ENCODE data around the gene KIF3B. TPM values are rescaled to one million over a fixed set of nuclear protein-coding genes. Genes with fewer than 3 reads are reported as not detected.

Gene KIF3B
- total RNA-seq, 2 experiments from 2014 or later = 8.2 to 25.2 TPM

- POLR2A ChIA-PET = no interaction called here
- CTCF ChIA-PET (ENCODE audit: unreplicated experiment) = no interaction called here
- H2AFZ ChIP-seq (ENCODE audit: low read length) = no peak overlapping the region
- no peaks in the 10 kb centered on the region for H3K9me2 ChIP-seq (ENCODE audit: insufficient read depth, low read length)
- TF ChIP-seq CTCF (conservative IDR thresholded peaks at IDR 0.05; ENCODE audit: low read length) (no peak), EZH2phosphoT487 (IDR thresholded peaks at IDR 0.05; ENCODE audit: borderline replicate concordance, low read depth, low read length) (no peak)
- DNase-seq (ENCODE audit: low spot score) = no peak
- intact Hi-C loops (cut with micrococcal nuclease; ENCODE audit: unreplicated experiment) = no loop called here
- peaks cover 66% of the 10 kb centered on the region for H3K36me3 ChIP-seq (ENCODE audit: insufficient read depth, low read length)
- no TSS peak for BruUV-seq (replicated peaks)
- H3K79me2 ChIP-seq (ENCODE audit: insufficient read depth, low read depth, low read length) = no peaks in the 10 kb centered on the region
- H3K4me1 ChIP-seq (ENCODE audit: insufficient read depth, low read length, poor library complexity, severe bottlenecking) = peaks cover 4% of the 10 kb centered on the region
- H3K4me2 ChIP-seq (ENCODE audit: low read length) = no peak overlapping the region
- H3K27ac ChIP-seq (ENCODE audit: low read depth, low read length, poor library complexity, severe bottlenecking) = no peak overlapping the region
- H3K4me3 ChIP-seq (ENCODE audit: low read depth, low read length, poor library complexity, severe bottlenecking) = no peak overlapping the region
- H3K9me3 ChIP-seq (ENCODE audit: low read length) = no peaks in the 10 kb centered on the region
- H4K20me1 ChIP-seq (ENCODE audit: insufficient read depth, low read length) = no peaks in the 10 kb centered on the region
Observed at GRCh38 chr20:32330555-32330897, 53.1 kb downstream of the KIF3B start.

GRCh38 chr20:32332614-32333013 is 55.2 kb downstream of the KIF3B start:
- ChIA-PET CTCF (ENCODE audit: unreplicated experiment) (no interaction called here), POLR2A (no interaction called here)
- Histone ChIP-seq H3K79me2 (ENCODE audit: insufficient read depth, low read depth, low read length) (no peaks in the 10 kb centered on the region), H3K9me3 (ENCODE audit: low read length) (no peaks in the 10 kb centered on the region), H3K27ac (ENCODE audit: low read depth, low read length, poor library complexity, severe bottlenecking) (no peak overlapping the region), H3K4me3 (ENCODE audit: low read depth, low read length, poor library complexity, severe bottlenecking) (no peak overlapping the region), H3K9me2 (ENCODE audit: insufficient read depth, low read length) (no peaks in the 10 kb centered on the region), H3K4me2 (ENCODE audit: low read length) (no peak overlapping the region), H3K36me3 (ENCODE audit: insufficient read depth, low read length) (peaks cover 54% of the 10 kb centered on the region), H2AFZ (ENCODE audit: low read length) (no peak overlapping the region), H3K4me1 (ENCODE audit: insufficient read depth, low read length, poor library complexity, severe bottlenecking) (peaks cover 8% of the 10 kb centered on the region), H4K20me1 (ENCODE audit: insufficient read depth, low read length) (no peaks in the 10 kb centered on the region)
- intact Hi-C loops (cut with micrococcal nuclease; ENCODE audit: unreplicated experiment) = no loop called here
- TF ChIP-seq EZH2phosphoT487 (IDR thresholded peaks at IDR 0.05; ENCODE audit: borderline replicate concordance, low read depth, low read length) (no peak), CTCF (conservative IDR thresholded peaks at IDR 0.05; ENCODE audit: low read length) (no peak)
- no peak for DNase-seq (ENCODE audit: low spot score)
- no TSS peak for BruUV-seq (replicated peaks)

GRCh38 chr20:32333181-32333987 is 55.9 kb downstream of the KIF3B start:
- POLR2A ChIA-PET = interaction anchor here (0.7 kb wide), 1 partner anchor 26 kb away, joined by 3 read pairs; no protein-coding TSS in a partner anchor
- H3K27ac ChIP-seq (ENCODE audit: low read depth, low read length, poor library complexity, severe bottlenecking) = no peak overlapping the region
- peaks cover 8% of the 10 kb centered on the region for H3K4me1 ChIP-seq (ENCODE audit: insufficient read depth, low read length, poor library complexity, severe bottlenecking)
- no peaks in the 10 kb centered on the region for H3K79me2 ChIP-seq (ENCODE audit: insufficient read depth, low read depth, low read length)
- H3K9me3 ChIP-seq (ENCODE audit: low read length) = no peaks in the 10 kb centered on the region
- no peak for DNase-seq (ENCODE audit: low spot score)
- TF ChIP-seq CTCF (conservative IDR thresholded peaks at IDR 0.05; ENCODE audit: low read length) (no peak), EZH2phosphoT487 (IDR thresholded peaks at IDR 0.05; ENCODE audit: borderline replicate concordance, low read depth, low read length) (no peak)
- CTCF ChIA-PET (ENCODE audit: unreplicated experiment) = no interaction called here
- no peaks in the 10 kb centered on the region for H3K9me2 ChIP-seq (ENCODE audit: insufficient read depth, low read length)
- no peak overlapping the region for H3K4me2 ChIP-seq (ENCODE audit: low read length)
- BruUV-seq (replicated peaks) = no TSS peak
- intact Hi-C loops (cut with micrococcal nuclease; ENCODE audit: unreplicated experiment) = no loop called here
- H4K20me1 ChIP-seq (ENCODE audit: insufficient read depth, low read length) = no peaks in the 10 kb centered on the region
- H3K4me3 ChIP-seq (ENCODE audit: low read depth, low read length, poor library complexity, severe bottlenecking) = no peak overlapping the region
- no peak overlapping the region for H2AFZ ChIP-seq (ENCODE audit: low read length)
- H3K36me3 ChIP-seq (ENCODE audit: insufficient read depth, low read length) = peaks cover 51% of the 10 kb centered on the region
